ENCODE measurements around the gene DHTKD1.

- TF ChIP-seq POLR2AphosphoS5 (IDR thresholded peaks at IDR 0.05; ENCODE audit: borderline replicate concordance, low read depth, low read length) (no peak), EZH2 (IDR thresholded peaks at IDR 0.05) (no peak), FOXP2 (optimal IDR thresholded peaks at IDR 0.05; ENCODE audit: control extremely low read depth, extremely low read length, insufficient read depth) (no peak)
These were observed 96.3 kb downstream of the DHTKD1 start for GRCh38 chr10:12165036-12165435.
